DLD1 (cell line): ENCODE measurements around the gene NNAT.

Experiments used
- in situ Hi-C: cut with HindIII; loops from 2 replicates; pipeline ENCODE4 v1.10.0; 2017; ENCODE audit warnings: low sequenced_read_pairs

The NNAT gene

DNA sequence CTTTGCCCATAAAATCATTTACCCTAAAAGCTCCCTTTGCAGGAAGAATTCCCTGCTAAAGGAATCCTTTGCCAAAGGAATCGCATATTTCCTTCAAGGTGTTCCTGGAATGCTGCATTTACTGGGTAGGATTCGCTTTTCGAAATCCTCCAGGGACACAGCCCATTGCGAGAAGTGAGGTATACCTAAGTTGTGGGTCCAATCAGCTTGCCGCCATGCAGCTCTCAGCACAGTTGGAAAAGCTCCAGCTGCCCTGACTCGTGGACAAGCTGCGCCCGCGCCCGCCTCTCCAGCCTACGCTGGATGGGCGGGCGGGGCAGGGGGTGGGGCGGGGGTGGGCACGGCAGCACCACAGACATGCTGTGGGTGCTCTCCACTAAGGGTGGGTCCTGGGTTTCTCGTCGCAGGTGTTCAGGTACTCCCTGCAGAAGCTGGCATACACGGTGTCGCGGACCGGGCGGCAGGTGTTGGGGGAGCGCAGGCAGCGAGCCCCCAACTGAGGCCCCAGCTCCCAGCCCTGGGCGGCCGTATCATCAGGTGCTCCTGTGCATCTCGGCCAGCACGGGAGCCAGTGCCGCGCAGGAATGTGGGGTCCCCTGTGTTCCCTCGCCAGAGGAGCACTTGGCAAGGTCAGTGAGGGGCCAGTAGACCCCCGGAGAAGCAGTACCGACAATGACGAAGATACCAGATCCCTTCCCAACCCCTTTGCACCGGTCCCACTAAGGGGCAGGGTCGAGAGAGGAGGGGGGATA is 1.4 kb downstream of the NNAT start:
- in situ Hi-C loops, result loop anchor here (25.0 kb wide), 1 partner anchor 260 kb away; the partner anchor contains the start of gene GHRH

- in situ Hi-C loops, result loop anchor here (25.0 kb wide), 1 partner anchor 261 kb away; the partner anchor contains the start of gene GHRH
Observed at GRCh38 chr20:37523012-37523391, 2.0 kb downstream of the NNAT start.

DNA sequence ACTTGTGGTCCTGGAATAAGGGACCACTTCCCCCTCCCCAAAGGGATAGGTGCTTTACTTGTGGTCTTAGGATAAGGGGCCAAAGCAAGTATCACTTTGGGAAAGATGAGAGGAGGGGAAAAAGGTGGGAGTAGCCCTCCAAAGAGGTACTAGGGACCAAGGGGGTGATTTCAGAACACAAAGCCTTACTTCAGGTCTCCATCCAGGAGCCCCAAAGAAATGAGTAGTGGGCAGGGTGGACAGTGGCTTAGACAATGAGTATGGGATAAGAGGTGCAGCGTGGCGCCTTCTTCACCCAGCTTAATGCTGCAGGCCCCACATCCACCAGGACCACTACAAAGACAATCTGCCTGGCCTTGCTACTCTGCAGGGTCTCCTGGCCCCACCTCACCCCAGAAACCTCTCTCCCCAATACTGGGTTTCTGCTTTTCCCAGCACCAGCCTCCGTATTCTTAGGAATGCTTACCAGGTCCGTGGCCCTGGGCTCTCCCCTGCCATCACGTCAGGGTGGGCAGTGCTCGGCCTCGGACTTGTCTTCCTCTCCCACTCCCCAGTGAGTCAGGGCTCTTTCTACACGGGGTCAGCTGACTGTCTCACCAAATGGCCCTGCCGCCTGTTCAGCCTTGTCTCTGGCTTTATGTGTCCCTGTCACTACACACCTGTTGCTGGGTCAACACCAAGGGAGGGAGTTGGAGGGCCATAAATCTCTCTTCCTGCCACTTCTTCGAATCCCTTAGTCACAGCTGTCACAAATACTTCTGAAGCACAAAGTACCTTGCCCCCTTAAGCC is 3.1 kb downstream of the NNAT start:
- in situ Hi-C loops, result loop anchor here (25.0 kb wide), 1 partner anchor 262 kb away; the partner anchor contains the start of gene GHRH

DNA sequence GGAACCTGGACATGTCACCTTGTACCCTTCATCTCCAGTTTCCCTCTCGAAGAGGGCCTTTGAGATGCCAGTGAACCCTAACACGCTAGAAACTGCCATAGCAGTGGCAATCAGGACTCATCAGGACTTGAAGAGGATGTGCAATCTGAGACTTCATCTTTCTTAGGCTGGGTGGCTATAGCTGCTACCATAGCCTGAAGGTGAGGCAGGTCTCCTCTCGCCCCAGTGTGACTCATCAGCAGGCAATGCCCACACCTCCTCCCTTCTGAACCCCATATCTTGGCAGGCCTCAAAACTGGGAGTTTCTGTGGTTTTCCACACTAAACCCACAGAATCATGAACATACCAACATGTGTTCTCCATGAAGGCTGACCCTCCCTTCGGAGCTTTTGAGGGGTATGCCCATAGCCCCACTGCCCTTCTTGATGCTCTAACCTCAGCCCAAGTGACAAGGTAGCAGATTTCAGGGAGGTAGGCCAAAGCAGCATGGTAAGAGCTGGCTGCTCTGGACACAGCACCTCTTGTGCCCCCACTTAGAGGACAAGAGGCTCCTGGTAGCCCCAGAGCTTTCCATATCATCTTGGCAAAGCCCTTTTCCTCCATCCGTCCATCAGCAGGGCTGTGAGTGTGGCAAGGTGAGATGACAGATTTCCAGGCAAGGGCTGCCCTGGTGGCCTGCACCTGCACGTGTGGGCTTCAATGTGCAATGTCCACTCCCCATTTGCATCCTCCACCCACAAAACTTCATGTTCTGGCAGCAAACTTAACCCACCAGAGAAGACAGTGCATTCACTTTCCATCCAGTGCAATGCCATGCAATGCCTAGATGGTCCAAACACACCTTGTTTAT is 4.0 kb downstream of the NNAT start:
- in situ Hi-C loops, result loop anchor here (25.0 kb wide), 1 partner anchor 263 kb away; the partner anchor contains the start of gene GHRH

DNA sequence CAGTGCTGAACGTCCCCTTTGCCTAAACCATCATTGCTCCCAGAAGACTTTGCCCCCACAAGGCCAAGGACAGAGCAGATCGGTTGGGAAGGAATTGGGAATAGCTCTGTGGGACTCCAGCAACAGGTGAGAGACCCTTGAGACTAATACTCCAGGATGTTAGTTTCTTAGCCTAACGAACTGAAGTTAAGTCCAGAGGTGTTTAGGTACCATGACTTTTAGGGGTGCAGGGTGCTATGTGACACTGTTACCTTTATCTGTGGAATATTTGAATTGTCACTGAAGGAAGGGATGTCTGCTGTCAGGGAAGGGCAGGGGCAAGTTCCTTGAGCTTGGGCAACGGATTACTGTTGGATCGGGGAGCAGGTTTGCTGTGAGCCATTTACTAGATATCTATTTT is 4.8 kb downstream of the NNAT start:
- in situ Hi-C loops, result no loop called here

DNA sequence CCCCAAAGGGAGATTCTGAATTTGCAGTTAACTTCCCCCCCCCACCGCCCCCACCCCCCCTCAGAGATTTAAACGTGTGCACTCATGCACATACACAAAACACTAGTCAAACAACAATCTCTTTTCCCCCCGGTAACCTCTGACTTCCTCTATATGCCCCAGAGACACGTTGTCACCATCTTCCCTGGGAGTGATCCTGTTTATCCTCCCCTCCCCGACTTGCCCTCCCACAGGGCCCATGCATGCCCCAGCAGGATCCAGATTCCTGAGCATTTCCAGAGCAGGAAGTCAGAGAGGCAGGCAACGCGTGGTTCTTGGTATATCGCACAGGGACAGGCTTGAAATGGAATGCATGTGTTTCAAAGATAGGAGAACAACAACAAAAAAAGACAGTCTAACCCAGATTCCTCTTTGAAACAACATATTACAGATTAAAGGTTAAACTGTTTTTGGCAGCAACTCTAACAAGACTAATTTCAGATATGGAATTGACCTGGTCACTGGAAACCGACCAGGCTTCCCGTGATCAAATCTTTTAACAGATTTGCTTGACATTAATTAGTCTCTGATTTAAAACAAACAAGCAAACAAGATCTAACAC is 5.3 kb downstream of the NNAT start:
- in situ Hi-C loops, result no loop called here

GRCh38 chr20:37526839-37527637 is 6.0 kb downstream of the NNAT start:
- in situ Hi-C loops, result no loop called here

DNA sequence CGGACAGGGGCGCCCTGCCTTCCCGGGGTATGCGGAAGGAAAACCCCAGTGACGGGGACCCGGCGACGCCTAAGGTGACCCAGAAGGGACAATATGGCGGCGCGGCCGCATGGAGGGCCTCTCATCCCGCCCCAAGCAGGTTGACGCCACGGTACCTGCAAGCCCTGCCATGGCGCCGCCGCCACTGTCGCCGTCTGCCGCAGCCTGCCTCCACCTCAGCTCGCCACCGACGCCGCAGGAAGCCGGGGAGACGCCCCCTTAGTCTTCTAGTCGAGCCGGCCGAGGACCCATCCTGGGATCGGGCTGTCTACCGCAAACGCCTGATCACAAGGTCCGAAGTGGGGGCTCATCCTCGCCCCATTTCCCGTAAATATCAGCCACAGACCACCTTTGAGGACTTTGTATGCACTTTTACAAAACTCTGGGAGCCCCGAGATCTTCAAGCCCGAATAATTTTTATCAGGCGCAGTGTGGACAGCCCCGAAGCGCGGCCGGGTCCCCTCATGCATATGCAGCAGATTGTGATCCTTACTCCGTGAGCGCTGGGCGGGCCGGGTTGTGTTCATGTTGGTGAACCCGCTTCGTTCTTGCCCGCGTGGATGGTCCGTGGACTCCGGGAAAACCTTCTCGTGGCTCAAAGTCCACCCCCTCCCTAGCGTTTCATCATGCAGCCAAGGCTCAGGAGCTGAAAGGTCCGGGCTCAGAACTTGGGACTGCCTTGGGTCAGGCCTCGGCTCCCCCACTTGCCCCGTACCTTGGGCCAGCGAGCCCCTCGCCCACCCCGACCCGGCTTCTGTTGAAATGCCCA is 6.8 kb downstream of the NNAT start, which contains the start of gene BLCAP:
Gene BLCAP (minus strand): TSS at position 239 of the 808 bp plus-strand sequence. CDS start 8,702 bp downstream, outside the sequence.
- in situ Hi-C loops, result no loop called here

GRCh38 chr20:37528446-37529213 is 7.6 kb downstream of the NNAT start:
- in situ Hi-C loops, result no loop called here

- in situ Hi-C loops, result no loop called here
Observed at GRCh38 chr20:37529214-37529967, 8.3 kb downstream of the NNAT start.

- in situ Hi-C loops, result no loop called here
Observed at GRCh38 chr20:37529968-37530600, 9.0 kb downstream of the NNAT start.

DNA sequence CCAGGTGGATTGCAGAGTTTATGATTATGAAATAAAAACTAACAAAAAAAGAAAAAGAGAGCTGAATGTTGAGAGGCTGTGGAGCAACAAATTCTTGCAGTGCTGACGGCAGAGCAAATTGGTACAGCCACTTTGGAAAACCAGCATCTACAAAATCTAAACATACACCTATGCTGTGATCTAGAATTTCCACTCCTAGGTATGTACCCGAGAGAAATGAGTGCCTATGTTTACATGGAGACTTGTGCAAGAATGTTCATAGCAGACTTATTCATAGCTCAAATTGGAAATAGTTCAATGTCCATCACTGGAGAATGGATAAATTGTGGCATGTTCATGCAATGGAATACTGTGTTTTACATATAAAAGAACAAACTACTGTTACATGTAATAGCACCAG is 9.6 kb downstream of the NNAT start:
- in situ Hi-C loops, result no loop called here

DNA sequence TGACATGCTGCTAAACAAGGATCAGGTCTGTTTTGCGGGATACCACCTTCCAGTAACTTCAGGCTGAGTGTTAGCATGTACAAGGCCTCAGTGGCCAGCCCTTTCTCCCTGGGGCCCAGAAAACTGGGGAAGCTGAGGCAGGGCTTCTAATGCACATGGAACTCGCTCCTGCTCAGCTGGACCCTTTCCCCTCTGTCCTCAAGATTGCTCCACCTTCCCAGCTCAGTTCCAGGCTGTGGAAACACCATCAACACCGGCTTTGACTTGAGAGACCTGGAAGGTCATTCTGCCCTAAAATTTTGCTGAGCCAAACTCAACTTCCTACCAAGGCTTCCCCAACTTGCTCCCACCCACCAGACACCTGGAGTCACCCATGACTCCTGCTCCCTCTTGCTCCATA is 10.8 kb downstream of the NNAT start:
- in situ Hi-C loops, result no loop called here

DNA sequence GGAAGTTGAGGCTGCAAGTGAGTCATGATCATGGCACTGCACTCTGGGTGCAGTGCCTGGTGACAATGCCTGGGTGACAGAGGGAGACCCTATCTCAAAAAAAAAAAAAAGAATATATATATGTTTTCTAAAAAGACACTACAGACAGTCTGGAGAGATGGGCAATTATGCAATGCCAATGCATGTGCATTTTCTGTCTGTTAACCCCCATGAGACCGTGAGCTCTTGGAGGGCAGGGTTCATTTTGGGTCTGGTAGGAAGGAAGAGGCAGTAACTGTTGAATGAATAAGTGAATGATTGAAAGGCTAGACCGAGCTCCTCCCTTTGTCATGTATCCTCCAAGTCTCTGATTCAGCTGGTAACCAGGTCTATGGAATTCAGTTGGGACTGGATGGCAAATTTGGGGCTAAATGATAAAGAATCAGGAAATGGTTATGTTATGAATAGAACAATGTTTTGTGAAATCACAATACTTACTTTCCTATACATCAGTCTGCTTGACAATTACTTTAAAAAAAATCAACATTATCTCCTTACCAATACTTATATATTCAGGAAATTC is 12.2 kb downstream of the NNAT start:
- in situ Hi-C loops, result no loop called here

- in situ Hi-C loops, result no loop called here
Observed at GRCh38 chr20:37534401-37535157, 13.5 kb downstream of the NNAT start.
